GM23248 (cell line): Measurements from ENCODE around the gene CLMP. TPM values are rescaled to one million over a fixed set of nuclear protein-coding genes. Genes with fewer than 3 reads are reported as not detected.
"Not testable (repeated sequence)": the region's sequence is repeated elsewhere in the genome, so short reads cannot be mapped to it uniquely, and the experiment has no call there.

ENCODE experiments used
- DNase-seq: peaks from one replicate; pipeline ENCODE4 v3.0.0-alpha.2; 2015
- H2AFZ ChIP-seq: fragments of 200-600 bp; sonication (generic); 2 replicates; pipeline ENCODE4 v1.6.1; 2016; ENCODE audit warnings: antibody characterized with exemption
- H3F3A ChIP-seq: fragments of 200-600 bp; sonication (generic); 2 replicates; pipeline ENCODE4 v1.6.1; 2016; ENCODE audit warnings: mild to moderate bottlenecking, antibody characterized with exemption, mixed run types; ENCODE audit not compliant: insufficient read depth
- H3K27ac ChIP-seq: fragments of 200-600 bp; sonication (generic); 2 replicates; pipeline ENCODE4 v1.5.1; 2016; ENCODE audit warnings: mild to moderate bottlenecking
- H3K27me3 ChIP-seq: fragments of 200-600 bp; sonication (generic); replicated peaks from 2 replicates; pipeline ENCODE4 v1.6.1; 2016; ENCODE audit warnings: mild to moderate bottlenecking; ENCODE audit not compliant: insufficient read depth
- H3K36me3 ChIP-seq: fragments of 200-600 bp; sonication (generic); 2 replicates; pipeline ENCODE4 v1.6.1; 2016; ENCODE audit warnings: low read depth, mild to moderate bottlenecking
- H3K4me1 ChIP-seq: fragments of 200-600 bp; sonication (generic); 2 replicates; pipeline ENCODE4 v1.6.1; 2016; ENCODE audit warnings: mild to moderate bottlenecking; ENCODE audit not compliant: insufficient read depth
- H3K4me2 ChIP-seq: fragments of 200-600 bp; sonication (generic); one replicate; pipeline ENCODE4 v1.6.1; 2016; ENCODE audit warnings: mild to moderate bottlenecking; ENCODE audit not compliant: unreplicated experiment
- H3K4me3 ChIP-seq: fragments of 200-600 bp; sonication (generic); 2 replicates; pipeline ENCODE4 v1.5.1; 2016; ENCODE audit warnings: mild to moderate bottlenecking
- H3K79me2 ChIP-seq: fragments of 200-600 bp; sonication (generic); 2 replicates; pipeline ENCODE4 v1.6.1; 2016; ENCODE audit warnings: mild to moderate bottlenecking; ENCODE audit not compliant: insufficient read depth
- H3K9ac ChIP-seq: fragments of 200-600 bp; sonication (generic); 2 replicates; pipeline ENCODE4 v1.6.1; 2016; ENCODE audit warnings: mild to moderate bottlenecking
- H3K9me2 ChIP-seq: fragments of 200-600 bp; sonication (generic); 2 replicates; pipeline ENCODE4 v1.6.1; 2016; ENCODE audit warnings: mixed run types, mild to moderate bottlenecking, moderate library complexity; ENCODE audit not compliant: insufficient read depth
- H3K9me3 ChIP-seq: fragments of 200-600 bp; sonication (generic); one replicate; pipeline ENCODE4 v1.6.1; 2017; ENCODE audit warnings: low read depth
- H4K20me1 ChIP-seq: fragments of 200-600 bp; sonication (generic); 2 replicates; pipeline ENCODE4 v1.6.0; 2016; ENCODE audit not compliant: insufficient read depth
- EZH2 ChIP-seq: fragments of 200-600 bp; sonication (generic); IDR thresholded peaks from 2 replicates; pipeline ENCODE4 v1.6.1; 2018; ENCODE audit warnings: antibody characterized with exemption, mild to moderate bottlenecking; ENCODE audit not compliant: insufficient read depth, poor library complexity, severe bottlenecking
- EZH2phosphoT487 ChIP-seq: fragments of 200-600 bp; sonication (generic); IDR thresholded peaks from 2 replicates; pipeline ENCODE4 v1.6.1; 2018; ENCODE audit warnings: antibody characterized with exemption, moderate library complexity, mild to moderate bottlenecking, low read depth; ENCODE audit not compliant: insufficient read depth
- WGBS, 2 experiments: methylation state at CpG; one replicate each; pipeline ENCODE4 v1.1.6; 2015 to 2017; ENCODE audit warnings: low lambda C conversion rate in 2 of 2, low coverage in 1 of 2; ENCODE audit errors: missing lambda C conversion rate in 2 of 2; 5-methylcytosine and 5-hydroxymethylcytosine counted together
- in situ Hi-C: fragments of 300-500 bp; cut with MboI; formaldehyde crosslinking; loops from 2 replicates; pipeline ENCODE4 v1.15.0; 2020
- polyA plus RNA-seq: library from polyadenylated mRNA; unstranded; fragments of >200 nt; fragmentation: Nextera tagmentation; extraction: Ambion mirVana; gene quantifications from 2 replicates; pipeline ENCODE4 v1.2.1, GENCODE V29; 2016
- total RNA-seq: library from RNA; depleted of rRNA; stranded (reverse); fragments of >200 nt; shearing (Covaris generic); gene quantifications from 2 replicates; pipeline ENCODE4 v1.2.3, GENCODE V29; 2014

The CLMP gene
- total and polyA plus RNA-seq, 2 experiments from 2014 or later, result 166 to 215 TPM

DNA sequence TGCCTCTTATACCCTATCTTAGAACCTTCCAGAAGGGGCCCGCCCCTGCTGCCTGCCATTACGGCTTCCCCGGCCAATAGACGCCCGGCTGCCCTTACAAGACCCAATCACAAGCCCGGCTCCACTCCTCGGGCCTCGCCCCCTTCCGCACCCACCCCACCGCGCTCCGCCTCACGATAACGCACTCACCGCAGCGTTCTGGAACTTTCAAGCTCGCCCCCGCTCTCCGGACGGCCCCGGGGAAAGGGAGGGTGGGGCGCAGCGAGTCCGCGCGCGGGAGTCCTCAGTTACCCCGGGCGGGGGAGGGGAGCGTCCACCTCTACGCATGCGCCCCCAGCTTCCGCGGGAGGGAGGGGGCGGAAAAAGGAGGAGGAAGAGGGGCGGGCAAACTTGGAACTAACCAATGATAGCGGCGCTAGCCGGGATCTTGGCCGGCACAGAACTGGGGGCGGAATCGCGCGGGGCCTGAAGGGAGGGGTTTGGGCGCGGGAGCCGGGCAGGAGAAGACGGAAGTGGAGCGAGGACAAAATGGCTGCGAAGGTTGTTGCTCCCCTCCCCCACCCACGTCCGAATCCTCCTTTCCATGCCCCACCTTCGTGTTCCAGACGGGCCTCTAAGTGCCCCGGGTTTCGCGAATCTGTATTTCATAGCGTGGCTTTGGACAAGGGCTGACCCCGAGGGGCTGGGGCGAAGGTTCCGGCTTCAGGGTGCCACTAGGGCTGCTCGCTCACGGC is 132.7 kb downstream of the CLMP start:
- peaks cover 79% of the 10 kb centered on the region for H3F3A ChIP-seq
- H2AFZ ChIP-seq, result peak overlapping the region; percentile 75
- in situ Hi-C loops, result no loop called here
- no peaks in the 10 kb centered on the region for H3K27me3 ChIP-seq
- H3K79me2 ChIP-seq, result peaks cover 63% of the 10 kb centered on the region
- peak overlapping the region; percentile 99 for H3K9ac ChIP-seq
- H4K20me1 ChIP-seq, result peaks cover 38% of the 10 kb centered on the region
- no peaks in the 10 kb centered on the region for H3K9me2 ChIP-seq
- WGBS, 2 experiments, result 1 to 2% methylated on average over 37 to 63 of the region's 63 CpGs
- H3K27ac ChIP-seq, result peak overlapping the region; percentile 100
- H3K4me3 ChIP-seq, result peak overlapping the region; percentile 99
- peaks cover 57% of the 10 kb centered on the region for H3K4me1 ChIP-seq
- TF ChIP-seq EZH2phosphoT487, result no peak
- TF ChIP-seq EZH2, result no peak
- peak overlapping the region; percentile 99 for H3K4me2 ChIP-seq
- peak; percentile 100 for DNase-seq
- H3K9me3 ChIP-seq, result no peaks in the 10 kb centered on the region
- H3K36me3 ChIP-seq, result peaks cover 38% of the 10 kb centered on the region

DNA sequence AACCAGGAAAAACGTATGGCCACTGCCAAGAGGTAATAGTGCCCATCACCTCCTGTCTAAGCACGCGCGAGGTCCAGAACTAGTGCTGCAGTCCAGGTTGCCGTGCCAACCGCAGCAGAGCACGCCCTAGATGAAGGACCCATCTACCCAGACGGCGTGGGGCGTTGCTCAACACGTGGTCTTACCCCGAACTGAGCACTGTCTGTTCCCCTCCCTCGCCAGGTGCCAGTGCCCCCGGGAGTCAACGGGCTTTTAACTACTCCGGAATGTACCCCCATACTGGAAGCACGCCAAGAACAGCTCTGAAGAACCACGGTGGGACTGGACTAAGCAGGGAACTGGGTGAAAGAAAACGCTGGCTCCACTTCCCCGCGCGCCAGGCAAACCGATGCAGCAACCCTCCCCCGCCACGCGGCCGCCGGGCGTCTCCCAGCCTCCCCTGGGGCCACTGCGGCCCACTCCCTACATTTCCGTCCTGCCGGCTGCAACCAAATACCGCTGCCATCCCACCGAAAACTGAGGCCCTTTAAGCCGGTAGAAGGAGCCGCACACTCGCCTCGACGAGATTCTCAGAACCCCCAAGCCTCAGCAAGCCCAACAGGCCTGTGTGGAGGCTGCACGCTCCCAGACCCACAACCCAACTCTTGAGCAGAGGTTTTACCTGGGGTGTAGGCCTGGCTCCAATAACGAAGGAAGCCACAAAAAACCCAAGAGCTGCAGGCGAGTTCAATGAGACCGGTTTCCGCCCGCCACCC is 133.5 kb downstream of the CLMP start, which contains the start of gene HSPA8:
Gene HSPA8, minus strand, starts transcription at position 734 of the 755 bp plus-strand sequence. CDS start 812 bp downstream, outside the sequence.
- peak within 1 kb of the TSS; percentile 75 for H2AFZ ChIP-seq
- no peaks in the 10 kb centered on the region for H3K9me3 ChIP-seq
- 0 to 1% methylated on average over 45 of the region's 45 CpGs for WGBS, 2 experiments
- DNase-seq, result peak; percentile 86
- no peaks in the 10 kb centered on the region for H3K9me2 ChIP-seq
- H3K27ac ChIP-seq, result peak within 1 kb of the TSS; percentile 100
- peak within 1 kb of the TSS; percentile 99 for H3K9ac ChIP-seq
- TF ChIP-seq EZH2 (no peak), EZH2phosphoT487 (no peak)
- H3K27me3 ChIP-seq, result no peaks in the 10 kb centered on the region
- H3K4me2 ChIP-seq, result peak within 1 kb of the TSS; percentile 99
- in situ Hi-C loops, result no loop called here
- H3K36me3 ChIP-seq, result peaks cover 45% of the 10 kb centered on the region
- peak within 1 kb of the TSS; percentile 99 for H3K4me3 ChIP-seq
- peaks cover 67% of the 10 kb centered on the region for H3K79me2 ChIP-seq
- H4K20me1 ChIP-seq, result peaks cover 43% of the 10 kb centered on the region
- H3K4me1 ChIP-seq, result peaks cover 57% of the 10 kb centered on the region
- peaks cover 86% of the 10 kb centered on the region for H3F3A ChIP-seq

DNA sequence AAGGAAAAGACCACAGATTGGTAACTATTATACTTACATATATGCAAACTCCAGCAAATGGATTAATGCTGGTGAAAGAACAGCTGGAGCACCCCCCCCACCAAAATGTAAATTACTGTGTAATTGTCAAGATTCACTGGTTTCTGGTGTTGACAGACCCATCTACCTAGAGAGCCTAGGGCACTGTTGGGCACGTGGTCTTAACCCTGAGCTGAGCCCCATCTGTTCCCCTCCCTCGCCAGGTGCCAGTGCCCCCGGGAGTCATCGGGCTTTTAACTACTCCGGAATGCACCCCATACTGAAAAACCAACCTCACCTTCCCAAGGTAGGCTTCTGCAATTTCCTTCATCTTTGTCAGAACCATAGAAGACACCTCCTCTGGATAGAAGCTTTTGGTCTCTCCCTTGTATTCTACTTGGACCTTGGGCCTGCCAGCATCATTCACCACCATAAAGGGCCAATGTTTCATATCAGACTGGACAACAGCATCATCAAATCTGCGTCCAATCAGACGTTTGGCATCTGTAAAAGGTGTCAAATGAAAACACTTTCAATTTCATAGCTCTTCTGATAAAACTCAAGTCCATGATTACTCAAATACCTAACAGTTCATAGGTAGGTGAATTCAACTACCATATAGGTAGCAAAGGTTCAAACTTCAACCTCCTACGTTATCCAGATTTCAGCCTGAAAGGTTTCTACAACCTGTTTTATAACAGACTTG is 134.6 kb downstream of the CLMP start:
- H3K4me2 ChIP-seq, result peak overlapping the region; percentile 99
- peaks cover 86% of the 10 kb centered on the region for H3F3A ChIP-seq
- H3K27me3 ChIP-seq, result no peaks in the 10 kb centered on the region
- H3K9ac ChIP-seq, result peak overlapping the region; percentile 99
- H3K4me1 ChIP-seq, result peaks cover 46% of the 10 kb centered on the region
- H3K36me3 ChIP-seq, result peaks cover 57% of the 10 kb centered on the region
- peaks cover 56% of the 10 kb centered on the region for H3K79me2 ChIP-seq
- no peak overlapping the region for H2AFZ ChIP-seq
- in situ Hi-C loops, result no loop called here
- TF ChIP-seq EZH2, result no peak
- TF ChIP-seq EZH2phosphoT487, result no peak
- no peaks in the 10 kb centered on the region for H3K9me2 ChIP-seq
- 7 to 10% methylated on average over 8 of the region's 8 CpGs for WGBS, 2 experiments
- DNase-seq, result no peak
- peak overlapping the region; percentile 99 for H3K4me3 ChIP-seq
- H3K9me3 ChIP-seq, result no peaks in the 10 kb centered on the region
- H3K27ac ChIP-seq, result peak overlapping the region; percentile 100
- peaks cover 43% of the 10 kb centered on the region for H4K20me1 ChIP-seq

DNA sequence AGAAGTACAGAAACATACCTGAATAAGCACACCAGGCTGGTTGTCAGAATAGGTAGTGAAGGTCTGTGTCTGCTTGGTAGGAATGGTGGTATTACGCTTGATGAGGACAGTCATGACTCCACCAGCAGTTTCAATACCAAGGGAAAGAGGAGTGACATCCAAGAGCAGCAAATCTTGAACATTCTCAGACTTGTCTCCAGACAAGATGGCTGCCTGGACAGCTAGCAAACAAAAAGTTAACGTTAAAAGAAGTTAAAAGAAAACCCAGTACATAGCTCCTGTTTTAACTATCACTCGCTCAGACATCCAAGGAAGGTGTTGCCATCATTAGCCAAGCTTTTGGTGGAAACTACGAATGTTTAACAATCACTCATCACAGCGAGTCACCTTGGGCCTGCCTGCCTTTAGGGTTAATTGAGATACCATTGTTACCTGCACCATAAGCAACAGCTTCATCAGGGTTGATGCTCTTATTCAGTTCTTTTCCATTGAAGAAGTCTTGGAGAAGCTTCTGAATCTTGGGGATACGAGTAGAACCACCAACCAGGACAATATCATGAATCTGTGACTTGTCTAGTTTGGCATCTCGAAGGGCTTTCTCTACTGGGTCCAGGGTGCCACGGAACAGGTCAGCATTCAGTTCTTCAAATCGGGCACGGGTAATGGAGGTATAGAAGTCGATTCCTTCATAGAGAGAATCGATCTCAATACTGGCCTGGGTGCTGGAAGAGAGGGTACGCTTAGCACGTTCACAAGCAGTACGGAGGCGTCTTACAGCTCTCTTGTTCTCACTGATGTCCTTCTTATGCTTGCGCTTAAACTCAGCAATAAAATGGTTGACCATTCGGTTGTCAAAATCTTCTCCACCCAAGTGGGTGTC is 135.8 kb downstream of the CLMP start:
- Histone ChIP-seq H3K4me1 (peaks cover 37% of the 10 kb centered on the region), H3K36me3 (peaks cover 62% of the 10 kb centered on the region), H4K20me1 (peaks cover 43% of the 10 kb centered on the region), H3K4me3 (peak overlapping the region; percentile 99), H3F3A (peaks cover 86% of the 10 kb centered on the region), H3K27ac (peak overlapping the region; percentile 100), H3K79me2 (peaks cover 51% of the 10 kb centered on the region), H3K4me2 (peak overlapping the region; percentile 99), H3K9ac (peak overlapping the region; percentile 99)
- 29 to 32% methylated on average over 18 of the region's 18 CpGs for whole genome bisulfite sequencing, 2 experiments
- H2AFZ ChIP-seq, H3K27me3 ChIP-seq, H3K9me3 ChIP-seq, in situ Hi-C loops, H3K9me2 ChIP-seq, DNase-seq: not testable (repeated sequence)
